GM12864 (cell line): ENCODE measurements around the gene TRNP1.

ENCODE experiments used
- DNase-seq: peaks from one replicate; pipeline ENCODE4 v3.0.0-alpha.2; 2011; ENCODE audit warnings: low read depth
- H3K4me3 ChIP-seq: 2 replicates; pipeline ENCODE4 v1.5.1; 2011; ENCODE audit warnings: mild to moderate bottlenecking, low read depth, low read length, control low read depth
- CTCF ChIP-seq: IDR thresholded peaks from 2 replicates; pipeline ENCODE4 v1.5.1; 2011; ENCODE audit warnings: low read depth, mild to moderate bottlenecking, moderate library complexity, low read length, control low read depth, inconsistent platforms; ENCODE audit errors: missing control alignments

The TRNP1 gene

GRCh38 chr1:27001570-27002360 lies 8.3 kb downstream of the TRNP1 start:
- no peak for DNase-seq
- no peak overlapping the region for H3K4me3 ChIP-seq

GRCh38 chr1:27003745-27004470 lies 10.4 kb downstream of the TRNP1 start:
- TF ChIP-seq CTCF: no peak
- no peak overlapping the region for H3K4me3 ChIP-seq
- DNase-seq: no peak

More at GRCh38 chr1:27001570-27002360, 8.3 kb downstream of the TRNP1 start:
- TF ChIP-seq CTCF: no peak

GRCh38 chr1:27004471-27005165 lies 11.1 kb downstream of the TRNP1 start:
- DNase-seq: no peak
- no peak overlapping the region for H3K4me3 ChIP-seq
- no peak for TF ChIP-seq CTCF

- DNase-seq: no peak
- no peak overlapping the region for H3K4me3 ChIP-seq
- no peak for TF ChIP-seq CTCF
These were observed 11.7 kb downstream of the TRNP1 start for GRCh38 chr1:27005166-27005530.

GRCh38 chr1:27005648-27006496 lies 12.4 kb downstream of the TRNP1 start:
- no peak for TF ChIP-seq CTCF
- H3K4me3 ChIP-seq: no peak overlapping the region
- DNase-seq: no peak

GRCh38 chr1:27006683-27007082 lies 13.2 kb downstream of the TRNP1 start:
- no peak for DNase-seq
- no peak for TF ChIP-seq CTCF
- no peak overlapping the region for H3K4me3 ChIP-seq
